Islet of Langerhans (tissue), 1 donor: ENCODE data around the gene EFHB.
"Not testable (repeated sequence)": the region's sequence is repeated elsewhere in the genome, so short reads cannot be mapped to it uniquely, and the experiment has no call there.

Experiments used
- FAIRE-seq: peaks from one replicate; lab custom pipeline; 2011; peaks lifted over from hg19 to GRCh38; lab: Jason Lieb, UNC

The EFHB gene

DNA sequence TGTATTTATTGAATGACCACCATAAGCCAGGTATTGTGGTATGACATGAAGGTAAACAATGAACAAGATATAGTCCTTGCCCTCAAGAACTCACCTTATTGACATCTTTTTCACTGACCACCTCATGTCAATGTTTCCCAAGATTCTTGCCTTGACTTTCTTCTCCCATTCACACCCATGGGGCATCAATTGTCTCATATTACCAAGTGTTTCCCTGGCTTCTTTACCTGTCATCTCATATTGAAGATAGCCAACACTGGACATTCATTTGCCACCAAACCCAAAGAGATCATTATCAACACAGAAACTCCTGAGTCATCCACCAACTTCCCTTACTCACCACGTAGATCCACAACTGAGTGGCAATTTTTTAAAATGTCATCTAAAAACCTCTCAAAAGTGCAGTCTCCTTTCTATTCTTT lies 2.2 kb downstream of the EFHB start:
- no peak for FAIRE-seq

DNA sequence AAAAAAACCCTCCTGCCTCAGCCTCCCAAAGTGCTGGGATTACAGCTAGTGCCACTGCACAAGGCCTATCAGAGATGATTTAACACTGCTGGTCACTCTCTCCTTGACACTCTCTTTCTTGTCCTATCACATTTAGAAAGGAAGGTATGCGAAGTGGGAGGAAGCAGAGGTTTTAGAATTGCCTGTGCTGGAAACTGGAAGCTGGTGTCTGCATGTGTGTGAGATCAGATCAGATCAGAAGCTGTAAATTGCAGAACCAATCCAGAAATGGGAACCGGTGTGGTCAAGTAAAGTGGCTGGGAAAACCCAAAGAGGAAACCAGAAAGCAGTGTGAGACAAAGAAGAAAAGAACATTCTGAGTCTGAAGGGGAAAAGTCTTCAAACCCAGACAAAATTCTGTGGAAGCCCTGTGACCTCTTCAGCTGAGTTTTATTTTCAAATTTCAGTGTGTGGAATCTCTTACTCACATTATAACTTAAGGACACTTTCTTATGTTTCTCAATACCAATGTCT lies 2.8 kb downstream of the EFHB start:
- FAIRE-seq = no peak

DNA sequence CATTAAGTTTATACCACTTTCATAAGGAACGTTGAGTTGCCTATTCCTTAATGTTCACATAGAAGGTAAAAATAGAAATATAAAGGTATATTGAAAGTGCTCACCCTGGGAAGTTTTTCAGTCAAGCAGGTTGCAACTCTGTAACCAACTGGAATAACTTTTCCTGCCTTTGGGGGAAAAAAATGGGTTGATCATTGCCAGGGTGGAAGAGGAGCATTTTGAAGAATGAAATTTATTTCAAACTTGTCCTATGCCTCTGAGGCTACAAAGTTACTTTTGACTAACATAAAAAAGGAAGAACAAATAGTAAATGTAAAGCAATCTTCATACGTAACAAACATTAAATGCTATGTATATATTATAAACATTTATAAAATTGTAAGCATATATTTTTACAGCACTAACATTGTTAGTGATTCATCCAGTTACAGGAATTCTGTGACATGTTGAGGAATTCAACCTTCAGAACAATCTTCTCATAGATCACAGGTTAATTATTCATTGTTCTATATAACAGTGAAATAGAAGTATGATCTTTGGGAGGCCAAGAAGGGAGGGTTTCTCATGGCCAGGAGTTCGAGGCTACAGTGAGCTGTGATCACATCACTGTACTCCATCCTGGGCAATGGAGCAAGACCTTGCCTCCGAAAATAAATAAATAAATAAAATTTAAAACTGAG lies 13.5 kb downstream of the EFHB start:
- no peak for FAIRE-seq

DNA sequence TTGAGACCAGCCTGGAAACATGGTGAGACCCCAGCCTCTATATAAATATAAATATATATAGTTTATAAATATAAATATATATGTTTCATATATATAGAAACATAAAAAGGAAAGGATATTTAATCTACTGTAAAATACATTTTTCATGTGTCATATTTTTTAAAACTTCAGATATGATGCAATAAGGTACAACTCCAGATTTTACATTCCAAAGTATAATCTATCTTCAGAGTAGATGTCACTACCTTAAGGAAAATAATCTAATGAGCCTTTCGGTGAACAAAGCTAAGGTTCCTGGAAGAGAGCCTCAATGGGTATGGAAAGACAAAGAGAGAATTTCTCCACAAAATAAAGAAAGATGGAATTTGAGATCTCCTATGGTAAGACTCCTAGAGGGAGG lies 16.9 kb downstream of the EFHB start:
- no peak for FAIRE-seq

DNA sequence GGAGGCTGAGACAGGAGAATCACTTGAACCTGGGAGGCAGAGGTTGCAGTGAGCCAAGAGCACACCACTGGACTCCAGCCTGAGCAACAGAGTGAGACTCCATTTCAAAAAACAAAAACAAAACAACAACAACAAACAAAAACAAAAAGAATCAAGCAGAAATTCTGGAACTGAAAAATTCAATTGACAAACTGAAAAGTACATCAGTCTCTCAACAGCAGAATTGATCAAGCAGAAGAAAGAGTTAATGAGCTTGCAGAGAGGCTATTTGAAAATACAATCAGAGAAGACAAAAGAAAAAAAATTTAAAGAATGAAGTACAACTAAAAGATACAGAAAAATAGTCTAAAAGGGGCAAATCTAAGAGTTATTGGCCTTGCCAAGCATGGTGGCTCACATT lies 22.6 kb downstream of the EFHB start:
- FAIRE-seq = no peak

DNA sequence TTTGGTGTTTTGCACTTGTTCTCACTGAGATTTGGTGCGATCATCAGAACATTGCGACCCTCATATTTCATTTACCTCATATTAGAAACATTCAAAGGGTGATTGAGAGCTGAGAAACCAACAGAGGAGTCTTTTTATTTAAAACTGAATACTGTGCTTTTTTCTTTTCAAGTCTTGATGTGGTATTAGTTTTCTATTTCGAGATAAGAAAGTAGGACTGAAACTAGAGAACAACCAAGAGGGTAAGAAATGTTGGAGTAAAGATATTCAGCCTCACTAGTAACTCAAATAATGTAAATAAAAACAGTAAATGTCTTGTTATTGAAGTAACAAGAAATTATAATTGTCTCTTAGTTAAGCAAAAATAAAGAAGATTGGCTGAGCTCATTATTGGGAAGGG lies 26.5 kb downstream of the EFHB start:
- no peak for FAIRE-seq

DNA sequence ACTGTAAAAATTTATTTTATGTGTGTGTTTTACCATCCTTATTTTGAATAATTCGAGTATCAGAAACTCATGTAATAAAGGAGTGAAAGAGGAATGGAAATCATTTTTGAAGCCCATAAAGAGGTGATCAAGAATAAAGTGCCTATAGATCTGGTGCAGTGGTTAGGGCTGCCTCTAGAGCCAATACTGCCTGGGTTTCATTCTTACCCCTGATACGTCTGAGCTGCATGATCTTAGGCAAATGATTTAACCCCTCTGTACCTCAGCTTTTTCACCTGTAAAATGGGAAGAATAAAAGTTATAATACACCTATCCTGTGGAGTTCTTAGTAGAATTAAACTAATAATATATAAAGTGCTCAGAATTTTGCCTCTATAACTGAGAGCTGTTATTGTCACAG lies 30.4 kb downstream of the EFHB start:
- FAIRE-seq = no peak

DNA sequence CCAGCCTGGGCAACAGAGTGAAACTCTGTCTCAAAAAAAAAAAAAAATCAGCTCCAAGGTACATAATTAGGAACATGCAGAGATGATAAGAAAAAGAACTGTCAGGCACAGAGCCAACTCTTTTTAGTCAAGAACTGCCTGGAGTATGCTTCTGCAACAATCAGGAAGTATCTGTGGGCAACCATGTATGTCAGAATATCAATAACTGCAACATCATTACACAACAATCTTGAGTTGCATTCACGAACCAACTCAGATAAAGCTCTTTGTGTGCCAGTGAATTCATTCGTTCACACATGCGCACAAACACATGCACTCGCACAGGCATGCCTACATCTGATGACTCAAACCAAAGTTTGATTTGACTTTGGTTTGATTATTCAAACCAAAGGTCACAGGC lies 32.1 kb downstream of the EFHB start:
- no peak for FAIRE-seq

DNA sequence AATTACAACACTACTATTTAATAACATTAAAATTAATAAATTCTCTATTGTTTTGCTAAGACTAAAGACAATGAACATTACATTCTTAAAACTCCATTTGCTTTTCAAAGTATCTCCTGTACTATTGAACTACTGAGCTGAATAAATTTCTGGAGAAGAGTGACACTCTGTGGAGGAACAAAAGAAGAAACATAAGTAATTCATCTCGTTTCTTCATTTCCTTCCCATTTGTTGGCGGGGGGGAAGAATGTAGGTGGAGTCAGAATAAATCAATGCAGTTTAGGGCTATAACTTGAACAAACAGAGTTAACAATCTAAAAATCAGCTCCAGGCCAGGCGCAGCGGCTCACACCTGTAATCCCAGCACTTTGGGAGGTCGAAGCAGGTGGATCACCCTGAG lies 32.7 kb downstream of the EFHB start:
- FAIRE-seq = no peak

DNA sequence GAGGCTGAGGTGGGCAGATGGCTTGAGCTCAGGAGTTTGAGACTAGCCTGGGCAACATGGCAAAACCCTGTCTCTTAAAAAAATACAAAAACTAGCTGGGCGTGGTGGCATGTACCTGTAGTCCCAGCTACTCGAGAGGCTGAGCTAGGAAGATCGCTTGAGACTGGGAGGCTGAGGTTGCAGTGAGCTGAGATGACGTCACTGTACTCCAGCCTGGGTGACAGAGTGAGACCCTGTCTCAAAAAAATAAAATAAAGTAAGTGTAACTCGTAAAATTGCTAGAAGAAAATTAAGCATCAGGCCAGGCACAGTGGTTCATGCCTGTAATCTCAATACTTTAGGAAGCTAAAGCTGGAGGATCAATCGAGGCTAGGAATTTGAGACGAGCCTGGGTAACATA lies 34.2 kb downstream of the EFHB start:
- FAIRE-seq = not testable (repeated sequence)

DNA sequence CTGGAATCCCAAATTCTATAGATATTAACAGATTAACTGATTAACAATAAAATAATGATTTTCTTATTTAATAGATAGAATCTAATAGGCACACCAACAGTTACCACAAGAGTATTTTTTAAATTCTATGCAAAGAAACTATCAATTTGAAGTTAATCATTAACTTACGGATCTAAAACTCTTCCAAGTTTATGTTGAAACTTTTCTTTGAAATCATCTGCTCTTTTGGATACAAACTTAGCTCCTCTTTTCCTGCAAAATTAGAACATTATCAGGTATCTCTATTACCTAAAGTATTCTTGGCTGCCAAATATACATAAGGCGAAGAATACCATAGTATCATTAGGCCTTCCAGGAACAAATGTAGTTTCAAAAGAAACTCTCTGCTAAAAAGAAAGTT lies 34.8 kb downstream of the EFHB start:
- FAIRE-seq = no peak

DNA sequence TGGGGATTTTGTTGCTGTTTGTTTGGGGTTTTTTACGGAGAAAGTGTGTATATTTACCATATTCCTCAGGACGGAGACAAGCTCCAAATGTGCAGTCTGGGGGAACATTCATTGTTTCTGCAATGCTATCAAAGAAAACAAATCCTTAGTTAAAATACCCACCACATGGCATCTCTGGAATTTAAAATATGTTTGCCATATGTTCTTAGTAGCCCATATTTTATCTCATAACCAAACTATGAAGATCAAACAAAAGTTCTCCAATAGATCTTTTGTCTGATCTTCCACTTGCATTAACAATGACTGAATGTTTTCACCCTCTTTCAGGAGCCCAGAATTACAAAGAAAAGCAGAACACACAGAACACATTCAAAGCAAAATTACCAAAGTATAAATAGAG lies 35.3 kb downstream of the EFHB start:
- FAIRE-seq = no peak

DNA sequence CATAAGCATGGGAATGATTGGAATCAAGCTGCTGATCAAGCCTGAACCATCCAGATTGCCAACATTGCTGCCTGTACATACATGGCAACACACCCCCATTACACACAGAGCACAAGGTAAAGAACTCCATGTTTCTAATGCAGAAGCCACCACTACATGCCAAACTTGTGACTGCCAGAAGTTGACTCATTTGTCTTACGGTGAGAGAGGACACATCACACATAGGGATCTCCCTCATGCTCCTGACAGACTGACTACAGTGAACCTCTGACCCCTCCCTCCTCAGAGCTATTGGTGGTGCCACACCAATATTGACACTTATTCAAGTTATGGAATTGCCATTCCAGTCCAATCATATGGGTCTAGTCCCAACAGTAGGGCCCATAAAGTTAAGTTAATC lies 42.3 kb downstream of the EFHB start:
- FAIRE-seq = no peak

DNA sequence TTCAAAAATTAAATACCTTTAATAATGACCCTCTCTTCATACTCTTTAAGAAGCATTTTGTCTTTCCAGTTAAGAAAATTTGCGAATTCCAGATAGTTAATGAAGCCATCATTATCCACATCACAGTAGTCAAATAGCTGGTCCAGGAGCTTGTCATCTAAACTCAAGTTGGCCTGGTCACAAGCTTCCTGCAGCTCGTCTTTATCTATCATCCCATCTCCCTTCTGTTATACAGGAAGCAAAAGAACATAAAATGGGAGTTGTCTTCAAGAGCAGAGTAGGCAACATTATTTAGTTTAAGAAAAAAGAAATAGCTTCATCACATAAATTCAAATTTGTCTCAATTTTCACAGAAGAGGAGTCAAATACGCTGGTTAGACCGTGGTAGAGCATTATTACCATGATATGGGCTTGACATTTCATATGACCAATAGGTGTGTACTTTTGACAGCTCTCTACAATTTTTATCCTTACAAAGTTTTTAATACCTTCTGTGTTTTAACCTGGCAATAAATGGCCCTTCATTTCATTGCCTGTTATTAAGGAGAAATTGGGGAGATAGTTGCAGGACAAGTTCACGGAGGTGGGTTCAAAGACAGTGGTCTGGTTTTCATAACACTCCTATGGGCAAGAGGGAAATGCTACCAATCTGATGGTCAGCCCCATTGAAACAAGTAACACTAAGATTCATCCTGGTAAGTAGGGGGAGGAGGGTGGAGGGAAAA lies 45.4 kb downstream of the EFHB start:
- no peak for FAIRE-seq

DNA sequence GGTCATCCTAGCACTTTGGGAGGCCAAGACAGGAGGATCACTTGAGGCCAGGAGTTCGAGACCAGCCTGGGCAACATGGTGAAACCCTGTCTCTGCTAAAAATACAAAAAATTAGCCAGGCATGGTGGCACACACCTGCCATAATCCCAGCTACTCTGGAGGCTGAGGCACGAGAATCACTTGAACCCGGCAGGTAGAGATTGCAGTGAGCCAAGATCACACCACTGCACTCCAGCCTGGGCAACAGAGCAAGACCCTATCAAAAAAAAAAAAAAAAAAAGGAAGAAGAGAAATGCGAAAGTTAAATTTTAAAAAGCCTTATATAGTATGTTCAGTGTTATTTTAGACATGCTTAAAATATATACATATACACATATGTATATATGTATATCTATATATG lies 46.9 kb downstream of the EFHB start:
- not testable (repeated sequence) for FAIRE-seq

DNA sequence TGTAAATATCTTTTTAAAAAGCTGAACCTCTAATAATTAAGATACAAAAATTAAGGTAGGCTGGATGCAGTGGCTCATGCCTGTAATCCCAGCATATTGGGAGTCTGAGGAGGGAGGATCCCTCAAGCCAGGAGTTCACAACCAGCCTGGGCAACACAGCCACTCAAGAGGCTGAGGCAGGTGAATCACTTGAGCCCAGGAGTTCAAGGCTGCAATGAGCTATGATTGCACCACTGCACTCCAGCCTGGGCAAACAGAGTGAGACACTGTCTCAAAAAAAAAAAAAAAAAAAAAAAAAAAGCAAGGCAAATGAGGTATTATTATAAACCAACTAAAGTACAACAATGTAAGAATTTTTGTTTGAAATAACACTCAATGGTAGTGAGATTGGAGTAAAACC lies 47.6 kb downstream of the EFHB start:
- FAIRE-seq = no peak

DNA sequence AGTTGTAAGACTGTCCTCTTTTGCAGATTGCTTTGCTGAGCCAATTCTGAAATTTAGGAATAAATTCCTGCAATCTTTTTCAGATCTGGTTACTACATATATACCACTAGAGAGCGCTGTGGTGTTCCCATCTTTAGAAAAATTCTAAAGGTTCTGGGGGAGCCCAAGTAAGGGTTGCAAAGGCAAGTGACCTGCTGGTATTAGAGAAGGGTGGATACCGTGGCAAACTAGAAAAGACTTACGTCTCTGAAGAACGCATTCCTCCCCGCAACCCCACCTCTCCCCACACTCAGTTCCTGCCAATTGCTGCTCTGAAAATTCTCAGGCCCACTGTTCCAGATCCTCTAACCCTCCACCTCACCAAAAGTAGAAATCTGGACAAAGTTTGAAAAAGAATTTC lies 48.5 kb downstream of the EFHB start:
- no peak for FAIRE-seq

DNA sequence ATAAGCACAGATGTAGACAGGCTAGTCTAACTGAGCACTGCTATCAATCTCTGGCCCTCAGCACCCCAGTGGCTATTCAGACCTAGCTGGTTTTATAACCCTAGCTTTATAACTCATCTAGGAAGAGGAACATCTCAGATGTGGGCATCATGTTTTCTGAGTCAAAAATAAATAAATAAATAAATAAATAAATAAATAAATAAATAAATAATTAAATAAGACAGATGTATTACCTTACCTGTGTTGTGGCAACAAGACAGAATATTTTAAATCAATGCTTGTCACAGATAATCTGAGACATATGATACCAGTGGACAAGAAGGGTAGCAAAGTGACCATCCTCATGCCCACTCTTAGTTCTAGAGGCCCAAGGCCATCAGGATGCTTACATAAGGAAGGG lies 52.2 kb downstream of the EFHB start:
- FAIRE-seq = no peak

DNA sequence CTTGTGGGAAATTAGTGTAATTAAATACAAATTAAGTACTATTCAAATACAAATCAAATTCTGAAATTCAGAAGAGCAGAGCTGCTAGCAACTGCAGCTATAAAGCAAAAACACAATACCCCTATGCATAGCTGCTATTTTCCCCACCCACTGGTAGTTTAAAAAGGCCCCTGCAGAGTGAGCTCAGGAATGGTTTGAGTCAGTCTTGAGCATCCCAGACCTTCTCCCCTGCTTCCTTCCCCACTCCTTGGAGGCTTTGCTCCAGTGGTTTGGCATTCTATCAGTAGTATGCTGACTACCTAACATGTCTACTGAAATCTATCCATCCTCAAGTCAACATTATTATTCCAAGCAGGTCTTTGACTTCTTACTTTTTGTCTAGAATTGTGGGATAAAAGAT lies 53.0 kb downstream of the EFHB start:
- FAIRE-seq = no peak

DNA sequence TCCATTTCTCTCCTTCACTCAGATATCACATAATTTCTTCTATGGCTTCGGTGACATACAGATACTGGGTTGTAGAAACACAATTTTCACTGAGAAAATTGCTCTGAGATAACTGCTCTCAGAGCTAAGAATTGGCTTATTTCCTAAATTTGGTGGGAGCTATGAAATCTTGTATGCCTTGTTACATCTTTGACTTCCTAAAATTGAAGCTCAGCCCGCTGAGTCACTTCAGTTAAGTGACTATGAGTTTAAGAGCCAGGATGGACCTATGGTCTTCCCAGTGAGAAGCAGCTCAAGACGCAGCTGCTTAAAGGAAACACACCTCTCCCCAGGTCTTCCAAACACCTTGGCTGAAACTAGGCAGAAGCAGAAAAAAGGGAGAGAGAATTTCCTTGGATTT lies 56.4 kb downstream of the EFHB start:
- no peak for FAIRE-seq

DNA sequence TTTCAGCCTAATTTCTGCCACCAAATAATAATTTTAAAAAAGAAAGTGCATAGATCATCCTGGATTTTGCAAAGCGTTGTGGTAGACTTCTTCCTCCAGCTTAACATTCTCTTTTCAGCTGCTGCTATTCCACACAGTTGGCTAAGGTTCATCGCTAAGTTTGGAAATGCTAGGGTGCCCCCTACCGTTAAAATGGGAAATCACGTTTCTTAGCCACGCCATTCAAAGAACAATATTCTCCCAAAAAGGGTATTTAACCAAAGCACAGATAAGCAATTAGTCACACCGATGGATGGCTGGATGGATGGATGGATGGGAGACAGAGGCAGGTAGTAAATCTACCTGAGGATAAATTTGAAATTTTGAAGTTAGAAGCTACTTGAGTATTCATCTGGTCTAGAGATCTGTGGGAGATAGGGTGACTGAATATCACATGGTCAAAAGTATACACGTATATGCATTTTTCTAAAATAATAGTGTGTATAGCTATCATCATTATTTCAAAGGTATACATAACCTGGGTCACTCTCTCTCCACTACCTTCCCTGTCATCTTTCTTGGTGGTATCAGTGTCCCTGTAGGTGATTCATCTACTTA lies 67.2 kb downstream of the EFHB start:
- FAIRE-seq = peak; percentile 92

DNA sequence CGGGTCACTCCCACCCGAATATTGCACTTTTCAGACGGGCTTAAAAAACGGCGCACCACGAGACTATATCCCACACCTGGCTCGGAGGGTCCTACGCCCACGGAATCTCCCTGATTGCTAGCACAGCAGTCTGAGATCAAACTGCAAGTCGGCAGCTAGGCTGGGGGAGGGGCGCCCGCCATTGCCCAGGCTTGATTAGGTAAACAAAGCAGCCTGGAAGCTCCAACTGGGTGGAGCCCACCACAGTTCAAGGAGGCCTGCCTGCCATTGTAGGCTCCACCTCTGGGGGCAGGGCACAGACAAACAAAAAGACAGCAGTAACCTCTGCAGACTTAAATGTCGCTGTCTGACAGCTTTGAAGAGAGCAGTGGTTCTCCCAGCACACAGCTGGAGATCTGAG lies 78.7 kb downstream of the EFHB start:
- FAIRE-seq = not testable (repeated sequence)

DNA sequence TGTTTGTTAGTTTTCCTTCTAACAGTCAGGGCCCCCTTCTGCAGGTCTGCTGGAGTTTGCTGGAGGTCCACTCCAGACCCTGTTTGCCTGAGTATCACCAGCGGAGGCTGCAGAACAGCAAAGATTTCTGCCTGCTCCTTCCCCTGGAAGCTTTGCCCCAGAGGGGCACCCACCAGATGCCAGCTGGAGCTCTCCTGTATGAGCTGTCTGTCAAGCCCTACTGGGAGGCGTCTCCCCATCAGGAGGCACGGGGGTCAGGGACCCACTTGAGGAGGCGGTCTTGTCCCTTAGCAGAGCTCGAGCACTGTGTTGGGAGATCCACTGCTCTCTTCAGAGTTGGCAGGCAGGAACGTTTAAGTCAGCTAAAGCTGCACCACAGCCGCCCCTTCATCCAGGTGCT lies 87.4 kb downstream of the EFHB start:
- not testable (repeated sequence) for FAIRE-seq
